ENCODE data around the gene KNL1. TPM values are rescaled to one million over a fixed set of nuclear protein-coding genes. Genes with fewer than 3 reads are reported as not detected.

Gene KNL1
- total RNA-seq, 1 experiment from 2014 or later = 19.7 TPM

DNA sequence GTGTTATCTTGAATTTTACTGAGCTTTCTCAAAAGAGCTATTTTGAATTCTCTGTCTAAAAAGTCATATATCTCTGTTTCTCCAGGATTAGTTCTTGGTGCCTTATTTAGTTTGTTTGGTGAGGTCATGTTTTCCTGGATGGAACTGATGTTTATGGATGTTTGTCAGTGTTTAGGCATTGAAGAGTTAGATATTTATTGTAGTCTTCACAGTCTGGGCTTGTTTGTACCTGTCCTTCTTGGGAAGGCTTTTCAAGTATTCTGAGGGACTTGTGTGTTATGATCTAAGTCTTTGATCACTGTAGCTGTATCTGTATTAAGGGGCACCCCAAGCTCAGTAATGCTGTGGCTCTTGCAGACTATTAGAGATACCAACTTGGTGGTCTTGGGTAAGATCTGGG, 90.3 kb downstream of the KNL1 start:
- Histone ChIP-seq H2BK12ac (ENCODE audit: insufficient read length, low read depth, low read length) (no peak overlapping the region), H3K27ac (ENCODE audit: insufficient read length, low read depth, low read length) (no peak overlapping the region), H3K18ac (ENCODE audit: insufficient read length, low read depth, low read length) (no peak overlapping the region), H2BK20ac (ENCODE audit: low read depth, low read length, poor library complexity, severe bottlenecking) (no peak overlapping the region), H4K91ac (ENCODE audit: insufficient read length, low read depth, low read length) (no peak overlapping the region), H3K27me3 (ENCODE audit: insufficient read depth, low read length) (no peaks in the 10 kb centered on the region), H3K56ac (ENCODE audit: insufficient read length, low read depth, low read length) (no peak overlapping the region), H3K79me2 (ENCODE audit: insufficient read depth, low read length) (no peaks in the 10 kb centered on the region), H3K4me1 (ENCODE audit: insufficient read depth, low read length) (no peaks in the 10 kb centered on the region), H3K9me3 (ENCODE audit: control insufficient read depth, low read depth, low read length) (no peaks in the 10 kb centered on the region), H3K23ac (ENCODE audit: insufficient read length, low read depth, low read length) (no peak overlapping the region), H3K23me2 (ENCODE audit: insufficient read length, low read depth, low read length, poor library complexity, severe bottlenecking) (no peaks in the 10 kb centered on the region), H4K20me1 (ENCODE audit: control insufficient read depth, insufficient read depth, insufficient read length) (no peaks in the 10 kb centered on the region), H3K79me1 (ENCODE audit: insufficient read depth, low read depth, low read length, poor library complexity, severe bottlenecking) (no peaks in the 10 kb centered on the region), H4K8ac (replicated peaks; ENCODE audit: insufficient read length, low read depth, low read length) (no peak overlapping the region), H2BK120ac (ENCODE audit: low read depth, low read length, poor library complexity, severe bottlenecking) (no peak overlapping the region), H3K4ac (ENCODE audit: low read depth, low read length) (no peak overlapping the region), H2BK15ac (ENCODE audit: low read depth, low read length) (no peak overlapping the region), H3T11ph (ENCODE audit: low read length) (no peak overlapping the region), H3K9ac (ENCODE audit: extremely low read depth, insufficient read length, low read length) (no peak overlapping the region), H3K14ac (ENCODE audit: insufficient read depth, low read length) (no peak overlapping the region), H2BK5ac (ENCODE audit: insufficient read length, low read length) (no peak overlapping the region), H2AFZ (ENCODE audit: low read length) (no peak overlapping the region), H4K5ac (ENCODE audit: insufficient read length, low read depth, low read length) (no peak overlapping the region), H3K4me2 (ENCODE audit: insufficient read depth, insufficient read length, low read length) (no peak overlapping the region), H2AK5ac (ENCODE audit: insufficient read length, low read length) (no peak overlapping the region)
- Mint-ChIP-seq H3K27me3 (ENCODE audit: low read depth) (no peaks in the 10 kb centered on the region; the same call in 1 of the 2 replicates), H3K27ac (no peak overlapping the region), H3K9me3 (peaks cover 11 to 27% of the 10 kb centered on the region in 2 experiments; a peak in 4 of 5 replicates), H3K4me1 (peaks cover 16% of the 10 kb centered on the region in 2 experiments), H3K4me3 (no peak overlapping the region), H3K36me3 (ENCODE audit: insufficient read depth in 1 of 3, low read depth in 3 of 3) (peaks cover 11 to 17% (median 15%) of the 10 kb centered on the region in 3 experiments)
- TF ChIP-seq, protein P1, sequence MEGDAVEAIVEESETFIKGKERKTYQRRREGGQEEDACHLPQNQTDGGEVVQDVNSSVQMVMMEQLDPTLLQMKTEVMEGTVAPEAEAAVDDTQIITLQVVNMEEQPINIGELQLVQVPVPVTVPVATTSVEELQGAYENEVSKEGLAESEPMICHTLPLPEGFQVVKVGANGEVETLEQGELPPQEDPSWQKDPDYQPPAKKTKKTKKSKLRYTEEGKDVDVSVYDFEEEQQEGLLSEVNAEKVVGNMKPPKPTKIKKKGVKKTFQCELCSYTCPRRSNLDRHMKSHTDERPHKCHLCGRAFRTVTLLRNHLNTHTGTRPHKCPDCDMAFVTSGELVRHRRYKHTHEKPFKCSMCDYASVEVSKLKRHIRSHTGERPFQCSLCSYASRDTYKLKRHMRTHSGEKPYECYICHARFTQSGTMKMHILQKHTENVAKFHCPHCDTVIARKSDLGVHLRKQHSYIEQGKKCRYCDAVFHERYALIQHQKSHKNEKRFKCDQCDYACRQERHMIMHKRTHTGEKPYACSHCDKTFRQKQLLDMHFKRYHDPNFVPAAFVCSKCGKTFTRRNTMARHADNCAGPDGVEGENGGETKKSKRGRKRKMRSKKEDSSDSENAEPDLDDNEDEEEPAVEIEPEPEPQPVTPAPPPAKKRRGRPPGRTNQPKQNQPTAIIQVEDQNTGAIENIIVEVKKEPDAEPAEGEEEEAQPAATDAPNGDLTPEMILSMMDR (conservative IDR thresholded peaks at IDR 0.05) = no peak
- DNase-seq = no peak
